ENCODE data around the gene RERE. TPM values are rescaled to one million over a fixed set of nuclear protein-coding genes. Genes with fewer than 3 reads are reported as not detected.

RERE gene
- total RNA-seq, 2 donors from 2014 or later: 96.0 to 105 TPM

DNA sequence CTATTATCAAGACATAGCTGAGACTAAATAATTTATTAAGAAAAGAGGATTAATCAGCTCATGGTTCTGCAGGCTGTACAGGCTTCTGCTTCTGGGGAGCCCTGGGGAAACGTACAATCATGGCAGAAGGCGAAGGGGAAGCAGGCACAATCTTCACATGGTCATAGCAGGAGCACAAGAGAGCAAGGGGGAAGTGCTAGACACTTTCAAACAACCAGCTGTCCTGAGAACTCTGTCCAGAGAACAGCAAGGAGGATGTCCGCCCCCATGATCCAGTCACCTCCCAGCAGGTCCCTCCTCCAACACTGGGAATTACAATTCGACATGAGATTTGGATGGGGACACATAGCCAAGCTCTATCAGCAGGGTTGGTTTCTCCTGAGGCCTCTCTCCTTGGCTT is 509.8 kb downstream of the RERE start:
- H3K36me3 ChIP-seq: no peaks in the 10 kb centered on the region
- DNase-seq: no peak
- no peak overlapping the region for H3K4me3 ChIP-seq
- no peak overlapping the region for H3K9ac ChIP-seq (ENCODE audit: low read depth in 2 of 2, low read length in 2 of 2)
- H3K4me1 ChIP-seq: no peaks in the 10 kb centered on the region
- no peak overlapping the region for H3K27ac ChIP-seq
- TF ChIP-seq CTCF (IDR thresholded peaks at IDR 0.05): no peak
- H3K9me3 ChIP-seq: no peaks in the 10 kb centered on the region
- H3K27me3 ChIP-seq: no peaks in the 10 kb centered on the region
- intact Hi-C loops (cut with DNase I): no loop called here

GRCh38 chr1:8303876-8304275 is 513.6 kb downstream of the RERE start:
- Histone ChIP-seq H3K9ac (ENCODE audit: low read depth in 2 of 2, low read length in 2 of 2) (no peak overlapping the region), H3K36me3 (no peaks in the 10 kb centered on the region), H3K4me1 (no peaks in the 10 kb centered on the region), H3K27ac (no peak overlapping the region), H3K4me3 (no peak overlapping the region), H3K9me3 (no peaks in the 10 kb centered on the region), H3K27me3 (no peaks in the 10 kb centered on the region)
- no peak for TF ChIP-seq CTCF (IDR thresholded peaks at IDR 0.05)
- DNase-seq: no peak
- intact Hi-C loops (cut with DNase I): no loop called here

DNA sequence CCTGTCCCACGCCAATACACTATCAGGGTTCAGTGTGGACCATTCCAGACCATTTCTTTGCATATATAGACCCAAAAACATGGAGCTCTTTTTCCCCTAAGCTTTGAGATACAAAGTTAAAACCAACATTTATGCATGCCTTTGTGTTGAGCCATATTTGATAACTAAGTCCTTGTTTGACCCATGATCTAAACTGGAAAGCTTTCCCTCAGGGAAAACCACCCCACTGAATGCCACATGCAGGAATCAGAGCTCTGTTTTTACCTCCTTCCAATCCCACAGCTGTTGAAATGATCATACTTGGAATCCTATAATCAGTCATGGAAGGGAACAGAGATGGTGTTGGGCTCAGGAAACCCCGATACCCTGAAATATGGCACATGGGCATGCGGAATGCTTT is 514.3 kb downstream of the RERE start:
- no peaks in the 10 kb centered on the region for H3K36me3 ChIP-seq
- H3K9ac ChIP-seq (ENCODE audit: low read depth in 2 of 2, low read length in 2 of 2): no peak overlapping the region
- no peaks in the 10 kb centered on the region for H3K4me1 ChIP-seq
- H3K4me3 ChIP-seq: no peak overlapping the region
- DNase-seq: no peak
- intact Hi-C loops (cut with DNase I): no loop called here
- TF ChIP-seq CTCF (IDR thresholded peaks at IDR 0.05): no peak
- no peaks in the 10 kb centered on the region for H3K27me3 ChIP-seq
- H3K9me3 ChIP-seq: no peaks in the 10 kb centered on the region
- H3K27ac ChIP-seq: no peak overlapping the region

Small RNA genes lying within 50 kb of the gene (microRNA-seq; reads per million reads assigned to microRNA genes)
- 1.7 reads per million for gene MIR6728

Other genes with a start within 250 kb of the RERE start
- 1,000 to 10,000 TPM in 1 of 2 donors, 100 to 1,000 TPM in 1; 982 to 1,067 TPM for gene ENO1, start 61.0 kb upstream of the RERE start, total RNA-seq
- not detected for gene CA6, start 128.2 kb upstream of the RERE start, total RNA-seq
- not detected for gene SLC2A7, start 208.8 kb upstream of the RERE start, total RNA-seq